ENCODE measurements around the gene STMN1. TPM values are rescaled to one million over a fixed set of nuclear protein-coding genes. Genes with fewer than 3 reads are reported as not detected.

STMN1 gene
- 278 and 372 TPM in 2 replicates for total RNA-seq

GRCh38 chr1:25905680-25906643 is at the start of gene STMN1:
TSS of gene STMN1 (minus strand) at chr1:25906419. CDS start at chr1:25904676, 1,743 bp downstream.

GRCh38 chr1:25875154-25875855 is 30.9 kb downstream of the STMN1 start, which contains the start of gene PAQR7:
TSS of gene PAQR7 (minus strand) at chr1:25875708. CDS start at chr1:25863839, 11,869 bp downstream.

GRCh38 chr1:25858906-25859789 is 47.1 kb downstream of the STMN1 start, which contains the start of gene AUNIP:
TSS of gene AUNIP (minus strand) at chr1:25859457. CDS start at chr1:25859357, 100 bp downstream.

Other genes starting within 250 kb of the STMN1 start
- 41.0 and 44.0 TPM in 2 replicates for gene SELENON, start 106.2 kb downstream of the STMN1 start, total RNA-seq
- 35.6 and 40.6 TPM in 2 replicates for gene MTFR1L, start 86.5 kb downstream of the STMN1 start, total RNA-seq
- 5.1 and 9.1 TPM in 2 replicates for gene AUNIP, start 47.0 kb downstream of the STMN1 start, total RNA-seq
- 8.1 and 8.9 TPM in 2 replicates for gene PAQR7, start 30.7 kb downstream of the STMN1 start, total RNA-seq
- gene PAFAH2, start 91.6 kb upstream of the STMN1 start, total RNA-seq = 9.7 and 14.5 TPM in 2 replicates
- 0.30 and 0.34 TPM in 2 replicates for gene EXTL1, start 115.4 kb upstream of the STMN1 start, total RNA-seq
- gene SLC30A2, start 139.7 kb upstream of the STMN1 start, total RNA-seq = not detected in 2 replicates
- gene TRIM63, start 161.2 kb upstream of the STMN1 start, total RNA-seq = not detected in 2 replicates
- 1.3 and 1.8 TPM in 2 replicates for gene PDIK1L, start 205.4 kb upstream of the STMN1 start, total RNA-seq

Measured in bronchus fibroblast of lung (primary cell).